OCI-LY1 (cell line): Measurements from ENCODE around the gene HPS6.

ENCODE experiments used
- H2AFZ ChIP-seq: fragments of 200-600 bp; sonication (generic), shearing (Covaris generic); 2 replicates; pipeline ENCODE4 v1.6.0; 2014; ENCODE audit warnings: antibody characterized with exemption, mild to moderate bottlenecking, low read length
- H3F3A ChIP-seq: fragments of 200-600 bp; sonication (generic), shearing (Covaris generic); 2 replicates; pipeline ENCODE4 v1.6.0; 2014; ENCODE audit warnings: mild to moderate bottlenecking, antibody characterized with exemption, low read length, moderate library complexity; ENCODE audit not compliant: insufficient read depth
- H3K27ac ChIP-seq: fragments of 200-600 bp; sonication (generic); 2 replicates; pipeline ENCODE4 v1.5.1; 2014; ENCODE audit warnings: low read length, mixed run types, mild to moderate bottlenecking, low read depth; ENCODE audit not compliant: poor library complexity, severe bottlenecking
- H3K27me3 ChIP-seq: fragments of 200-600 bp; sonication (generic); 2 replicates; pipeline ENCODE4 v1.6.0; 2014; ENCODE audit warnings: antibody characterized with exemption, mild to moderate bottlenecking, low read length, moderate library complexity; ENCODE audit not compliant: insufficient read depth
- H3K36me3 ChIP-seq: fragments of 200-600 bp; sonication (generic); 2 replicates; pipeline ENCODE4 v1.6.1; 2014; ENCODE audit warnings: mild to moderate bottlenecking, antibody characterized with exemption, low read length, moderate library complexity, mixed read lengths; ENCODE audit not compliant: insufficient read depth
- H3K4me1 ChIP-seq: fragments of 200-600 bp; sonication (generic); 2 replicates; pipeline ENCODE4 v1.5.1; 2014; ENCODE audit warnings: mild to moderate bottlenecking, low read length, moderate library complexity; ENCODE audit not compliant: insufficient read depth, severe bottlenecking
- H3K4me2 ChIP-seq: fragments of 200-600 bp; sonication (generic), shearing (Covaris generic); 2 replicates; pipeline ENCODE4 v1.6.1; 2014; ENCODE audit warnings: low read length
- H3K4me3 ChIP-seq: fragments of 200-600 bp; sonication (generic); 2 replicates; pipeline ENCODE4 v1.5.1; 2014; ENCODE audit warnings: low read length, low read depth, mild to moderate bottlenecking, mixed read lengths; ENCODE audit not compliant: poor library complexity, severe bottlenecking
- H3K79me2 ChIP-seq: fragments of 200-600 bp; shearing (Covaris generic); 2 replicates; pipeline ENCODE4 v1.6.1; 2016; ENCODE audit warnings: mixed run types, low read length, mixed read lengths; ENCODE audit not compliant: insufficient read depth
- H3K9ac ChIP-seq: fragments of 200-600 bp; sonication (generic), shearing (Covaris generic); 2 replicates; pipeline ENCODE4 v1.6.1; 2014; ENCODE audit warnings: mild to moderate bottlenecking, low read length, mixed read lengths
- H3K9me2 ChIP-seq: fragments of 200-600 bp; sonication (generic), shearing (Covaris generic); 2 replicates; pipeline ENCODE4 v1.6.1; 2014; ENCODE audit warnings: low read depth, mild to moderate bottlenecking, low read length, mixed read lengths
- H3K9me3 ChIP-seq: fragments of 200-600 bp; shearing (Covaris generic); 2 replicates; pipeline ENCODE4 v1.6.1; 2014; ENCODE audit warnings: low read length, mixed read lengths
- H4K20me1 ChIP-seq: fragments of 200-600 bp; sonication (generic), shearing (Covaris generic); 2 replicates; pipeline ENCODE4 v1.6.0; 2016; ENCODE audit warnings: mild to moderate bottlenecking, low read length; ENCODE audit not compliant: insufficient read depth
- EZH2 ChIP-seq: fragments of 200-600 bp; sonication (generic), shearing (Covaris generic); IDR thresholded peaks from 2 replicates; pipeline ENCODE4 v1.8.0; 2017; ENCODE audit warnings: borderline replicate concordance, mixed run types, mild to moderate bottlenecking, antibody characterized with exemption, low read length, moderate library complexity, mixed read lengths
- TF ChIP-seq, protein P1 (sequence below): fragments of 200-600 bp; sonication (generic), shearing (Covaris generic); IDR thresholded peaks from 2 replicates; pipeline ENCODE4 v1.5.1; 2017; ENCODE audit warnings: mild to moderate bottlenecking, antibody characterized with exemption, low read length, moderate library complexity, mixed read lengths

Gene HPS6

DNA sequence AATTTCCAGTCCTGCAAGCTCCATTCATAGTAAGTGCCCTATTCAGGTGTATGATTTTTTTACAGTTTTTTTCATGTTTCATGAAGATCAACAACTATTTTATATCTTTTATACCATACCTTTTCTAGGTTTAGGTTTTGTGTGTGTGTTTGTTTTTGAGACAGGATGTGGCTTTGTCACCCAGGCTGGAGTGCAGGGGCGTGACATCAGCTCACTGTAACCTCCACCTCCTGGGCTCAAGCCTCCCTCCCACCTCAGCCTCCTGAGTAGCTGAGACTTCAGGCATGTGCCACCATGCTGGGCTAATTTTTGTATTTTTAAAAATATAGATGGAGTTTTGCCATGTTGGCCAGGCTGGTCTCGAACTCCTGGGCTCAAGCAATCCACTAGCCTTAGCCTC lies 44.2 kb upstream of the HPS6 start:
- Histone ChIP-seq H3K4me3 (no peak overlapping the region), H3K27me3 (no peaks in the 10 kb centered on the region), H3K79me2 (no peaks in the 10 kb centered on the region), H3K4me2 (no peak overlapping the region), H3K9ac (no peak overlapping the region), H3K36me3 (peaks cover 16% of the 10 kb centered on the region), H2AFZ (no peak overlapping the region), H3K9me2 (no peaks in the 10 kb centered on the region), H3K27ac (no peak overlapping the region), H4K20me1 (no peaks in the 10 kb centered on the region), H3F3A (no peaks in the 10 kb centered on the region), H3K9me3 (no peaks in the 10 kb centered on the region), H3K4me1 (no peaks in the 10 kb centered on the region)
- TF ChIP-seq EZH2: no peak
- TF ChIP-seq, protein P1, sequence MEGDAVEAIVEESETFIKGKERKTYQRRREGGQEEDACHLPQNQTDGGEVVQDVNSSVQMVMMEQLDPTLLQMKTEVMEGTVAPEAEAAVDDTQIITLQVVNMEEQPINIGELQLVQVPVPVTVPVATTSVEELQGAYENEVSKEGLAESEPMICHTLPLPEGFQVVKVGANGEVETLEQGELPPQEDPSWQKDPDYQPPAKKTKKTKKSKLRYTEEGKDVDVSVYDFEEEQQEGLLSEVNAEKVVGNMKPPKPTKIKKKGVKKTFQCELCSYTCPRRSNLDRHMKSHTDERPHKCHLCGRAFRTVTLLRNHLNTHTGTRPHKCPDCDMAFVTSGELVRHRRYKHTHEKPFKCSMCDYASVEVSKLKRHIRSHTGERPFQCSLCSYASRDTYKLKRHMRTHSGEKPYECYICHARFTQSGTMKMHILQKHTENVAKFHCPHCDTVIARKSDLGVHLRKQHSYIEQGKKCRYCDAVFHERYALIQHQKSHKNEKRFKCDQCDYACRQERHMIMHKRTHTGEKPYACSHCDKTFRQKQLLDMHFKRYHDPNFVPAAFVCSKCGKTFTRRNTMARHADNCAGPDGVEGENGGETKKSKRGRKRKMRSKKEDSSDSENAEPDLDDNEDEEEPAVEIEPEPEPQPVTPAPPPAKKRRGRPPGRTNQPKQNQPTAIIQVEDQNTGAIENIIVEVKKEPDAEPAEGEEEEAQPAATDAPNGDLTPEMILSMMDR: no peak

DNA sequence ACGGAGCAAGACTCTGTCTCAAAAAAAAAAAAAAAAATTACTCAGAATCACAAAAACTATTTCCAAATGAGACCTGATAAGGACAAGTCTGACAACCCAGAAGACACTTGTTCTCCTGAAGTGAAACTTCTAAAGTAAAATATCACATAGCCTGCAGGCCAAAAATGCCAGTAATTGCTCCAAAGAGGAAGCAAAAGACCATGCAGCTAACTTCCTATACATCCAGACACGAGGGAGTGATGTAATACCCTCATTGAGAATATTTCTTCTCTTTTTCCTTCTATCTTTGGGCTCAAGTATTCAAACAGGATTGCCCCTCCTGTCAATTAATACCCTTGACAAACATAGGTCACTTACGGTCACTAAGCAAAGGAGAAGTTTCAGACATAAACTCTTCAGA lies 40.4 kb upstream of the HPS6 start:
- no peaks in the 10 kb centered on the region for H4K20me1 ChIP-seq
- H3K9me2 ChIP-seq: no peaks in the 10 kb centered on the region
- H3K36me3 ChIP-seq: peaks cover 31% of the 10 kb centered on the region

DNA sequence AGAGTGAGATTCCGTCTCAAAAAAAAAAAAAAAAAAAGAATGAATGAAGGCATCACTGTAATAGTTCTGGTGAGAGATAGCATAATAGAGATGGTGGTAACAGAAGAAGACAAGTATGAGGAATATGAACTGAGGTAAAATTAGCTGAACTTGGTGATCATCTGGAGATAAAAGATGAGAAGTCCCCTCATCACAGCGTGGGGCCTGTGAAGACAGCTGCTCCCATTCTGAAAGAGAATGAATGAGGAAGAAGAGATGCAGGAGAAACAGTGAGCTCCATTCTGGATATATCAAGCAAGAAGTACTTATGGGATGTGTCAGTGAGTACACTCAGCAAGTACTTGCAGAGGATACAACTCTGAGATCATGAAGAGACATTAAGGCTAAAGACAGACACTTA lies 37.9 kb upstream of the HPS6 start:
- Histone ChIP-seq H3K9ac (no peak overlapping the region), H3K36me3 (peaks cover 23% of the 10 kb centered on the region)
- TF ChIP-seq, protein P1: no peak

More for the DNA sequence above, 40.4 kb upstream of the HPS6 start:
- H3K79me2 ChIP-seq: no peaks in the 10 kb centered on the region
- H3K4me3 ChIP-seq: no peak overlapping the region
- no peaks in the 10 kb centered on the region for H3K27me3 ChIP-seq
- no peak overlapping the region for H3K27ac ChIP-seq
- no peaks in the 10 kb centered on the region for H3F3A ChIP-seq
- H3K4me2 ChIP-seq: no peak overlapping the region
- no peaks in the 10 kb centered on the region for H3K9me3 ChIP-seq
- no peak overlapping the region for H3K9ac ChIP-seq
- H3K4me1 ChIP-seq: no peaks in the 10 kb centered on the region
- H2AFZ ChIP-seq: no peak overlapping the region
- TF ChIP-seq EZH2: no peak
- TF ChIP-seq, protein P1: no peak

More for the DNA sequence above, 37.9 kb upstream of the HPS6 start:
- H2AFZ ChIP-seq: no peak overlapping the region
- no peaks in the 10 kb centered on the region for H3K9me2 ChIP-seq
- H3K27me3 ChIP-seq: no peaks in the 10 kb centered on the region
- H3K4me2 ChIP-seq: no peak overlapping the region
- H3K79me2 ChIP-seq: no peaks in the 10 kb centered on the region
- H4K20me1 ChIP-seq: no peaks in the 10 kb centered on the region
- no peaks in the 10 kb centered on the region for H3K9me3 ChIP-seq
- no peak overlapping the region for H3K27ac ChIP-seq
- no peaks in the 10 kb centered on the region for H3K4me1 ChIP-seq
- H3F3A ChIP-seq: no peaks in the 10 kb centered on the region
- H3K4me3 ChIP-seq: no peak overlapping the region
